ENCODE measurements around the gene PITPNC1.

PITPNC1 gene

DNA sequence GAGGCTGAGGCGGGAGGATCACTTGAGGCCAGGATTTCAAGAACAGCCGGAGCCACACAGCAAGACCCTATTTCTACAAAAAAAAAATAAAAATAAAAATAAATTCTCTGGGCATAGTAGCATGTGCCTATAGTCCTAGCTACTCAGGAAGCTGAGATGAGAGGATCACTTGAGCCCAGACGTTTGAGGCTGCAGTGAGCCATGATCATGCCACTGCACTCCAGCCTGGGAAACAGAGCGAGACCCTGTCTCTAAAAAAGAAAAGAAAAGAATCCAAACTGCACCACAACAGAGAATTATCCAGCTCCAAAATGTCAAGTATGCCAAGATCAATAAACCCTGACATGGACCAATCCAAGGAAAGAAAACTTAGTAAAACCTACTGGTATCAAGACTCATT is 261.8 kb downstream of the PITPNC1 start:
- no peak for TF ChIP-seq TAF1 (IDR thresholded peaks at IDR 0.05; ENCODE audit: borderline replicate concordance, insufficient read depth, low read length)
- TF ChIP-seq, protein P1, sequence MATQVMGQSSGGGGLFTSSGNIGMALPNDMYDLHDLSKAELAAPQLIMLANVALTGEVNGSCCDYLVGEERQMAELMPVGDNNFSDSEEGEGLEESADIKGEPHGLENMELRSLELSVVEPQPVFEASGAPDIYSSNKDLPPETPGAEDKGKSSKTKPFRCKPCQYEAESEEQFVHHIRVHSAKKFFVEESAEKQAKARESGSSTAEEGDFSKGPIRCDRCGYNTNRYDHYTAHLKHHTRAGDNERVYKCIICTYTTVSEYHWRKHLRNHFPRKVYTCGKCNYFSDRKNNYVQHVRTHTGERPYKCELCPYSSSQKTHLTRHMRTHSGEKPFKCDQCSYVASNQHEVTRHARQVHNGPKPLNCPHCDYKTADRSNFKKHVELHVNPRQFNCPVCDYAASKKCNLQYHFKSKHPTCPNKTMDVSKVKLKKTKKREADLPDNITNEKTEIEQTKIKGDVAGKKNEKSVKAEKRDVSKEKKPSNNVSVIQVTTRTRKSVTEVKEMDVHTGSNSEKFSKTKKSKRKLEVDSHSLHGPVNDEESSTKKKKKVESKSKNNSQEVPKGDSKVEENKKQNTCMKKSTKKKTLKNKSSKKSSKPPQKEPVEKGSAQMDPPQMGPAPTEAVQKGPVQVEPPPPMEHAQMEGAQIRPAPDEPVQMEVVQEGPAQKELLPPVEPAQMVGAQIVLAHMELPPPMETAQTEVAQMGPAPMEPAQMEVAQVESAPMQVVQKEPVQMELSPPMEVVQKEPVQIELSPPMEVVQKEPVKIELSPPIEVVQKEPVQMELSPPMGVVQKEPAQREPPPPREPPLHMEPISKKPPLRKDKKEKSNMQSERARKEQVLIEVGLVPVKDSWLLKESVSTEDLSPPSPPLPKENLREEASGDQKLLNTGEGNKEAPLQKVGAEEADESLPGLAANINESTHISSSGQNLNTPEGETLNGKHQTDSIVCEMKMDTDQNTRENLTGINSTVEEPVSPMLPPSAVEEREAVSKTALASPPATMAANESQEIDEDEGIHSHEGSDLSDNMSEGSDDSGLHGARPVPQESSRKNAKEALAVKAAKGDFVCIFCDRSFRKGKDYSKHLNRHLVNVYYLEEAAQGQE (IDR thresholded peaks at IDR 0.05; ENCODE audit: insufficient read depth in 1 of 2, low read depth in 2 of 2, low read length in 2 of 2): no peak

DNA sequence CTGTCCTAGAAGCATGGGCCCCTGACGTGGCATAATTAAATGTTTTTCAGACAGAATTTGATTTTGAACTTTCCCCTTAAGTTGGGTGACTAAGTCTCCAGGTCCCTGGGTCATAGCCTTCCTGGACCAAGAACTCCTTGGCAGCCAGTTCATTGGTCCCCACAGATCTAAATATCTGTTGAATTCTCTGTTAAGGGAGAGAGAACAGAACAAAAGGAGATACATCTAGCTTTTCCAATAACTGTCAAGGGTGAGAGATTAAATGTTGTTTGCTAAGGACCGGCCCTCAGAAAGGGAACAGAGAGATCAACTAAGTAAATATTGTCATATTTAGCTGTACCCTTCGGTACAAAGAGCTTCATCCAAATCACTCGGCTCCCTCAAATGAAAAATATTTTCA is 262.5 kb downstream of the PITPNC1 start:
- TF ChIP-seq FOXP2 (optimal IDR thresholded peaks at IDR 0.05; ENCODE audit: borderline replicate concordance, extremely low read depth, extremely low read length, insufficient read depth) (no peak), SIN3A (IDR thresholded peaks at IDR 0.05; ENCODE audit: borderline replicate concordance, insufficient read depth, low read length) (no peak), TAF1 (IDR thresholded peaks at IDR 0.05; ENCODE audit: borderline replicate concordance, insufficient read depth, low read length) (no peak), POLR2AphosphoS5 (IDR thresholded peaks at IDR 0.05; ENCODE audit: low read depth, low read length) (no peak)
- TF ChIP-seq, protein P1 (IDR thresholded peaks at IDR 0.05; ENCODE audit: insufficient read depth in 1 of 2, low read depth in 2 of 2, low read length in 2 of 2): no peak

DNA sequence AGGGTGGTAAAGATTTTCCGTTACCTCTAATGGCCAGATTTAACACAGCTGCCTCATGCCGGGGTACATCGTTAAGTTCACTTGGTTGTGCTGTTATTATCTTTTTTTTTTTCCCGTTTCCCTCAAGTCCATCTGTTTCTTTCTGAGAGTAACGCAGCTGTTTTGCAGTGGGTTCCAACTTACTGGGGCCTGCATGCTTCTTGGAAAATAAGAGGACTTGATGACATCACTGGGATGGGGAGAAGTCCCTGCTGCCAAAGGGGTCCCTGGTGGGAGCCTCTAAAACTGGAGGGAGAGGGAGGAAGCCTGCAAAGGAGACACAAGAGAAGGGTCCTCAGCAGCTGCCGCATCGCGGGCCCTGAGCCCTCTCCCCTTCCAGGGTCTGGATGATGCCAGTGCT is 262.9 kb downstream of the PITPNC1 start:
- TF ChIP-seq TAF1 (IDR thresholded peaks at IDR 0.05; ENCODE audit: borderline replicate concordance, insufficient read depth, low read length) (no peak), FOXP2 (optimal IDR thresholded peaks at IDR 0.05; ENCODE audit: borderline replicate concordance, extremely low read depth, extremely low read length, insufficient read depth) (no peak), SIN3A (IDR thresholded peaks at IDR 0.05; ENCODE audit: borderline replicate concordance, insufficient read depth, low read length) (no peak)
- TF ChIP-seq, protein P1 (IDR thresholded peaks at IDR 0.05; ENCODE audit: insufficient read depth in 1 of 2, low read depth in 2 of 2, low read length in 2 of 2): no peak

DNA sequence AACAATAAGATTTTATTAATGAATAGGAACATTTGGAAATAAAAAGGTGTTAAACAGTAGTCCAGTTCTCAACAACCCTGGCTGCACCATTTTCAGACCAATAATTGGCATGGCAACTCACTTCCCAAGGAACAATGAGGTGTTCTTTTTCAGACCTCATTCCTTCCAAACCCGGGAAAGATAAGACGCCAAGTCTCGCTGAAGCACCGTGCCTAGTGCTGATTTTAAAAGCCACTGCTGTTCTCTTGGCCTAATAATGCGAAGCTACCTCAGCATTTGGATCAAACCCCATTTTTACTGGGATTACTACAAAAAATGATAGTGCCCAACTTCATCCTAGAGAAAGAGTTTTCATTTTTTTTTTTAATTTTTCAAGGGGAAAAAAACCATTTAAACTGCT is 265.4 kb downstream of the PITPNC1 start:
- no peak for TF ChIP-seq TAF1 (IDR thresholded peaks at IDR 0.05; ENCODE audit: borderline replicate concordance, insufficient read depth, low read length)
- TF ChIP-seq FOXP2 (optimal IDR thresholded peaks at IDR 0.05; ENCODE audit: borderline replicate concordance, extremely low read depth, extremely low read length, insufficient read depth): no peak
- no peak for TF ChIP-seq SIN3A (IDR thresholded peaks at IDR 0.05; ENCODE audit: borderline replicate concordance, insufficient read depth, low read length)
- TF ChIP-seq POLR2AphosphoS5 (IDR thresholded peaks at IDR 0.05; ENCODE audit: low read depth, low read length): no peak
- TF ChIP-seq, protein P1 (IDR thresholded peaks at IDR 0.05; ENCODE audit: insufficient read depth in 1 of 2, low read depth in 2 of 2, low read length in 2 of 2): no peak

DNA sequence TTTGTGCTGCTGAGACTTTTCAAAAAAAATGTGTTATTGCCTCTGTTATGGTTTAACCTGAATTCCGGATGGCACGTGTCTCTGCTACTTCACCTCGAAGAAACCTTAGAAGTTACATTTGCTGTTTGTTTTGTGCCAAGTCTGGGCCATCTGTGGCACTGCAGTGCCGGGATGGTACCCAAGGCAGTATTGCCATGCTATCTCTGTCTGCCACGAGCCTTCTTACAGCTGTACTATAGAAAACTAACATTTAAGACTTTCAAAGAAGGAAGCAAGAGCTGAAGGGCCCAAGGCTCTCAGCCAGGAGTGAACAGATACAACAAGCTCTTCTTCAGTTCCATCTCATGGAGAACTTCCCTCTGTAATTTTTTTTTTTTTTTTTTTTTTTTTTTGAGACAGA is 267.0 kb downstream of the PITPNC1 start:
- TF ChIP-seq FOXP2 (optimal IDR thresholded peaks at IDR 0.05; ENCODE audit: borderline replicate concordance, extremely low read depth, extremely low read length, insufficient read depth) (no peak), POLR2AphosphoS5 (IDR thresholded peaks at IDR 0.05; ENCODE audit: low read depth, low read length) (no peak), SIN3A (IDR thresholded peaks at IDR 0.05; ENCODE audit: borderline replicate concordance, insufficient read depth, low read length) (no peak), TAF1 (IDR thresholded peaks at IDR 0.05; ENCODE audit: borderline replicate concordance, insufficient read depth, low read length) (no peak)
- TF ChIP-seq, protein P1 (IDR thresholded peaks at IDR 0.05; ENCODE audit: insufficient read depth in 1 of 2, low read depth in 2 of 2, low read length in 2 of 2): no peak

All from PFSK-1 (cell line).